Chondrocyte (in vitro differentiated cells): ENCODE results near the gene RANBP3L. TPM values are rescaled to one million over a fixed set of nuclear protein-coding genes. Genes with fewer than 3 reads are reported as not detected.
"Not testable (repeated sequence)": the region's sequence is repeated elsewhere in the genome, so short reads cannot be mapped to it uniquely, and the experiment has no call there.

Source experiments
- DNase-seq: peaks from one replicate; pipeline ENCODE4 v3.0.0; 2021; ENCODE audit warnings: mixed read lengths, low spot score
- H3K27ac Mint-ChIP-seq: one replicate; pipeline ENCODE4 v1.8.0; 2021; ENCODE audit warnings: mild to moderate bottlenecking, moderate library complexity, mixed read lengths; ENCODE audit not compliant: unreplicated experiment
- H3K27me3 Mint-ChIP-seq: 2 replicates; pipeline ENCODE4 v1.8.0; 2021; ENCODE audit warnings: low read depth, mixed read lengths
- H3K36me3 Mint-ChIP-seq: 2 replicates; pipeline ENCODE4 v1.8.0; 2021; ENCODE audit warnings: low read depth, mixed read lengths
- H3K4me1 Mint-ChIP-seq: 2 replicates; pipeline ENCODE4 v1.8.0; 2021; ENCODE audit warnings: low read depth, mild to moderate bottlenecking, mixed read lengths
- H3K4me3 Mint-ChIP-seq: one replicate; pipeline ENCODE4 v1.8.0; 2021; ENCODE audit warnings: mild to moderate bottlenecking, moderate library complexity, mixed read lengths; ENCODE audit not compliant: unreplicated experiment
- H3K9me3 Mint-ChIP-seq: 2 replicates; pipeline ENCODE4 v1.8.0; 2021; ENCODE audit warnings: low read depth, mixed read lengths
- total RNA-seq: library from RNA; stranded (reverse); gene quantifications from 3 replicates; pipeline ENCODE4 v1.2.1, GENCODE V29; 2021
- TF ChIP-seq, protein P1 (sequence below): fragments of 200-600 bp; sonication (generic); IDR thresholded peaks from 2 replicates; pipeline ENCODE4 v1.5.0; 2021; ENCODE audit warnings: antibody characterized with exemption, mild to moderate bottlenecking, moderate library complexity

Gene RANBP3L
- total RNA-seq, 1 donor from 2014 or later = 1.2 TPM

DNA sequence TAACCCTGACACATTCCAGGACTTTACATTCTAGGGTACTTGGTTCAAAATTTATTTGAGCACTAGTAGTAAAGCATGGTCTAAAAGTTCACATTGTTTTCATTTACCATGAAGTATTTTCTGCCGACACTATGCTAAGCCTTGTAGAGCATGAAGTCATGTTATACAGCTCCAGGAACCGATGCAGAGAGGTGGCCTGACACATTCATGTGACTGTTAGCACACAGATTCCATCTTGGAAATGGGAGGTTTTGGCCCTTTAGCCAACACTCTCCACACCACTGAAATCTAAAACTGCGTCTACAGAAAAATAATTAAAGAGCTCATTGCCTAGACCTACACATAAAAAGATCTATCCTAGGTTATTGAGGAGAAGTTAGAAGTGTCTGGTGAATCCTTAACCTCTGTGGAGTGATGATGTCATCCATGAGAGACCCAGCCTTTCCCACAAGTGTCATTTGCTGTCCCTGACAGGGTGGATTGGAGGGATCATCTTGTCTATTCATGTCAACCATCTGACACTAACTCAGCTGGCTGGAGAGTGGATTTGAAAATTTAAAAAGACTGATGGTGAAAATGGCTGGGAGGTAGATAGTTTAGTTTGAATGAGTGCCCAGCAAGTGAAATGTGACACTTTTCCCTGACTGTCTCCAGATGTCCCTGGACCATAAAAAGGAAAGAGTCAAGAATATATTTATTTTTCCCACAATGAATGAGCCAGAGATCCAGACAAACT, 1.3 kb downstream of the RANBP3L start:
- H3K27me3 Mint-ChIP-seq = no peaks in the 10 kb centered on the region
- no peaks in the 10 kb centered on the region for H3K9me3 Mint-ChIP-seq
- H3K27ac Mint-ChIP-seq = peak overlapping the region; percentile 91
- TF ChIP-seq, protein P1, sequence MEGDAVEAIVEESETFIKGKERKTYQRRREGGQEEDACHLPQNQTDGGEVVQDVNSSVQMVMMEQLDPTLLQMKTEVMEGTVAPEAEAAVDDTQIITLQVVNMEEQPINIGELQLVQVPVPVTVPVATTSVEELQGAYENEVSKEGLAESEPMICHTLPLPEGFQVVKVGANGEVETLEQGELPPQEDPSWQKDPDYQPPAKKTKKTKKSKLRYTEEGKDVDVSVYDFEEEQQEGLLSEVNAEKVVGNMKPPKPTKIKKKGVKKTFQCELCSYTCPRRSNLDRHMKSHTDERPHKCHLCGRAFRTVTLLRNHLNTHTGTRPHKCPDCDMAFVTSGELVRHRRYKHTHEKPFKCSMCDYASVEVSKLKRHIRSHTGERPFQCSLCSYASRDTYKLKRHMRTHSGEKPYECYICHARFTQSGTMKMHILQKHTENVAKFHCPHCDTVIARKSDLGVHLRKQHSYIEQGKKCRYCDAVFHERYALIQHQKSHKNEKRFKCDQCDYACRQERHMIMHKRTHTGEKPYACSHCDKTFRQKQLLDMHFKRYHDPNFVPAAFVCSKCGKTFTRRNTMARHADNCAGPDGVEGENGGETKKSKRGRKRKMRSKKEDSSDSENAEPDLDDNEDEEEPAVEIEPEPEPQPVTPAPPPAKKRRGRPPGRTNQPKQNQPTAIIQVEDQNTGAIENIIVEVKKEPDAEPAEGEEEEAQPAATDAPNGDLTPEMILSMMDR = no peak
- no peak for DNase-seq
- H3K36me3 Mint-ChIP-seq = no peaks in the 10 kb centered on the region
- H3K4me3 Mint-ChIP-seq = peak overlapping the region; percentile 44
- peaks cover 54% of the 10 kb centered on the region for H3K4me1 Mint-ChIP-seq

DNA sequence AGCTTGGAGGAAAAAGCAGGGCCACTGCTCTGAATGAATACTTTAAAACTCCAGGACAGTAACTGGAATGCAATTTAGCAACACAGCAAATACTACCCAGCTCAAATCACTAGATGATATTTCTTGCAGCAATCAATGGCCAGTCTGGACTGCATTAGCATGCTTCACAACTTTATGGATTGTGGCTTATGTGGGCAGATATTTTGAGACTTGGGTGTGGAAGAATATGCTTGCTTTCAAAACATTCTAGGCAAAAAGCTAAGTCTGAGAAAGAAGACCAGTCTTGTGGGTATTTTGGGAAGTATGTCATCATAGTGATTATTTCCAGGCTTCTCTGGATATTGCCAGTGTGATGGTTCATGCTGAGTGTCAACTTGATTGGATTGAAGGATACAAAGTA, 3.1 kb downstream of the RANBP3L start:
- no peaks in the 10 kb centered on the region for H3K27me3 Mint-ChIP-seq
- H3K27ac Mint-ChIP-seq = peak overlapping the region; percentile 90
- H3K36me3 Mint-ChIP-seq = no peaks in the 10 kb centered on the region
- no peaks in the 10 kb centered on the region for H3K9me3 Mint-ChIP-seq
- H3K4me1 Mint-ChIP-seq = peaks cover 54% of the 10 kb centered on the region
- DNase-seq = no peak
- no peak overlapping the region for H3K4me3 Mint-ChIP-seq
- TF ChIP-seq, protein P1 = no peak

DNA sequence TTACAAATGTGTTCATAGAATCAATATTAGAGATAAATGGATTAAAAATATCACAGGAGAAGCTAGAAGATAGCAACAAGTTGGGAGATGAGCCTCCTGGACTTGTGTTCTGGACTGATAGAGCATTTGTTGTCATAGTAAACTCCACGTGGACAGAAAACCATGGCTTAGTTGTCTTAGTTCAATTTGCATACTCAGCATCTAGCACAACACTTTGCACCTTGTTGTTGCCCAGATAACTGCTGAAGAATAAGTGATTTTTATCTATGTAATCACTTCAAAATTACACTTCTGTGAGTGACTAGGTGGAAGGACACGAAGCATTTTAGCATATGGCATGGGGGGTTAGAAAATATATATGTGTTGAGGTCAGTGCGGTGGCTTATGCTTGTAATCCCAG, 4.0 kb downstream of the RANBP3L start:
- Mint-ChIP-seq H3K27ac (peak overlapping the region; percentile 55), H3K4me1 (peaks cover 52% of the 10 kb centered on the region), H3K36me3 (no peaks in the 10 kb centered on the region), H3K9me3 (no peaks in the 10 kb centered on the region), H3K4me3 (no peak overlapping the region), H3K27me3 (no peaks in the 10 kb centered on the region)
- DNase-seq = no peak
- TF ChIP-seq, protein P1 = no peak

DNA sequence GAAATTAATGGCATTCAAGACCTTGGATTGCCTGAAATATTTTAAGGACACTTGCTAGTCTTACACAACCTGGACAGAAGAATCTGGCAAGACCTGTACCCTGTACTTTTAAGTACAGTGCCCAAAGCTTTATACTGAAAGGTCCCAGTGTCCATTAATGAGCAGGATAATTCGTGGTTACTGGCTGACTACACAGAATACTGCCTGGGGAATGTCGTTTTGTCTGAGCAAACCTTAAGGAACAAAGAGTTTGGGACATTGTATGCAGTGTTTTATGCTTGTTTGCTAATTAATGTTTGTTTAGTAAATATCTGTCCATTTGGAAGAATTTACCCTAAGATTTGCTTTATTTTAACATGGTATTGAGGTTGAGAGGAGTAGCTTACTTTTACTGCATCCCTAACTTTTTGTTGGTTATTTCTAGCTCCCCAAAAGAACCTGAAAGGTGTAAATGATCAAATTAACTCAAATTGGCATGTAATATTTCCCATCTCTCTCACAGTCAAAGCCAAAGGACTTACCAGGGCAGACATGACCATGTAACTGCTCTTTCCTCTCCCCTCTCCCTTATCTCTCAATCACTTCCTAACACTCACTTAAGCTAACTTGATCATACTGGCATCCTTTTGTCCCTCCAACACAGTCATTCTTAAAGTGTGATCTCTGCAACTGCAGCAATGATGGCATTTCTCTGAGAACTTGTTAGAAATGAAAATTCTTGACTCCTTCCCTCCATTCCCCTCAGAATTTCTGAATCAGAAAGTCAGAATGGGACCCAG, 15.7 kb downstream of the RANBP3L start:
- no peaks in the 10 kb centered on the region for H3K27me3 Mint-ChIP-seq
- no peaks in the 10 kb centered on the region for H3K9me3 Mint-ChIP-seq
- TF ChIP-seq, protein P1 = no peak
- peaks cover 2% of the 10 kb centered on the region for H3K36me3 Mint-ChIP-seq
- H3K27ac Mint-ChIP-seq = no peak overlapping the region
- no peak overlapping the region for H3K4me3 Mint-ChIP-seq
- peaks cover 5% of the 10 kb centered on the region for H3K4me1 Mint-ChIP-seq
- DNase-seq = no peak

DNA sequence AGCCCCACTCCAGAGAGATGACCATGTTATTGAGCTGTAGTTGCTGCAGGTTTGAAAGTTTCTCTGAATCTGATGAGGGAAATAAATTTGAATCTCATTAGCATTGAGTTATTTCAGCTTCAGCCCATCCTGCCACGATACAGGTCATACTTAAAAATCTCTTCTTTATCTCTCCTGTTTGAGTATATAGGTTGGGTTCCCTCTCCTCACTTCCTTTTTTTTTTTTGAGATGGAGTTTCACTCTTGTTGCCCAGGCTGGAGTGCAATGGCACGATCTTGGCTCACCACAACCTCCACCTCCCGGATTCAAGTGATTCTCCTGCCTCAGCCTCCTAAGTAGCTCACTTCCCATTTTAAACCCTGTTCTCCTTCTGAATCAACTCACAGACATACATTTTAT, 17.9 kb downstream of the RANBP3L start:
- H3K9me3 Mint-ChIP-seq, H3K36me3 Mint-ChIP-seq, H3K27ac Mint-ChIP-seq, DNase-seq, H3K4me3 Mint-ChIP-seq, H3K27me3 Mint-ChIP-seq: not testable (repeated sequence)
- peaks cover 22% of the 10 kb centered on the region for H3K4me1 Mint-ChIP-seq
